GM12875 (cell line): ENCODE measurements around the gene FYB1.

Experiments used
- H3K4me3 ChIP-seq: one replicate; pipeline ENCODE4 v1.5.1; 2011; ENCODE audit warnings: low read depth, low read length, control low read depth
- CTCF ChIP-seq: IDR thresholded peaks from 2 replicates; pipeline ENCODE4 v1.5.1; 2011; ENCODE audit warnings: low read depth, mild to moderate bottlenecking, control low read depth, inconsistent platforms, low read length, moderate library complexity, borderline replicate concordance; ENCODE audit not compliant: insufficient read depth

The FYB1 gene

GRCh38 chr5:39137819-39138451, 81.4 kb downstream of the FYB1 start:
- H3K4me3 ChIP-seq = no peak overlapping the region
- no peak for TF ChIP-seq CTCF

GRCh38 chr5:39137391-39137790, 82.0 kb downstream of the FYB1 start:
- TF ChIP-seq CTCF = no peak
- no peak overlapping the region for H3K4me3 ChIP-seq

- no peak overlapping the region for H3K4me3 ChIP-seq
- TF ChIP-seq CTCF = no peak
Observed at GRCh38 chr5:39132792-39133191, 86.6 kb downstream of the FYB1 start.

GRCh38 chr5:39132128-39132447, 87.3 kb downstream of the FYB1 start:
- no peak overlapping the region for H3K4me3 ChIP-seq

GRCh38 chr5:39131210-39132127, 87.9 kb downstream of the FYB1 start:
- no peak overlapping the region for H3K4me3 ChIP-seq
- TF ChIP-seq CTCF = no peak

More at GRCh38 chr5:39132128-39132447, 87.3 kb downstream of the FYB1 start:
- no peak for TF ChIP-seq CTCF

GRCh38 chr5:39130716-39131115, 88.6 kb downstream of the FYB1 start:
- H3K4me3 ChIP-seq = no peak overlapping the region
- TF ChIP-seq CTCF = no peak

- TF ChIP-seq CTCF = no peak
Observed at GRCh38 chr5:39121922-39122321, 97.4 kb downstream of the FYB1 start.

More at GRCh38 chr5:39121922-39122321, 97.4 kb downstream of the FYB1 start:
- no peak overlapping the region for H3K4me3 ChIP-seq
